K562 (cell line): ENCODE results near the gene PBX2. TPM values are rescaled to one million over a fixed set of nuclear protein-coding genes. Genes with fewer than 3 reads are reported as not detected.
A peak's percentile ranks its signal among the peaks of the same experiment; 100 is the strongest.

Source experiments
- CEBPB ChIP-seq: fragments of 450-650 bp; IDR thresholded peaks from 2 replicates; pipeline ENCODE4 v1.6.1; 2016; ENCODE audit warnings: missing genetic modification characterization, missing compliant biosample characterization
- E2F3 ChIP-seq: fragments of 250-450 bp; sonication (Bioruptor Pico); IDR thresholded peaks from 2 replicates; pipeline ENCODE4 v1.4.0; 2020; ENCODE audit warnings: mild to moderate bottlenecking
- FOXP4 ChIP-seq: sonication (generic); formaldehyde crosslinking; IDR thresholded peaks from 2 replicates; pipeline ENCODE4 v1.8.0; 2022; ENCODE audit warnings: mild to moderate bottlenecking, missing genetic modification reagents, borderline replicate concordance
- GATAD2B ChIP-seq: fragments of 450-650 bp; IDR thresholded peaks from 2 replicates; pipeline ENCODE4 v1.6.1; 2017; ENCODE audit warnings: mild to moderate bottlenecking, borderline replicate concordance
- HDAC1 ChIP-seq, 2 experiments: fragments of 450-650 bp; IDR thresholded peaks; 2 replicates each; pipeline ENCODE4 v1.6.1; 2016 to 2017; ENCODE audit warnings: inconsistent platforms in 1 of 2, mild to moderate bottlenecking in 1 of 2, moderate library complexity in 1 of 2
- HEY1 ChIP-seq: fragments of 250-450 bp; sonication (Bioruptor Pico); IDR thresholded peaks from 2 replicates; pipeline ENCODE4 v1.5.0; 2020; ENCODE audit warnings: mild to moderate bottlenecking, moderate library complexity, borderline replicate concordance
- HNRNPH1 ChIP-seq: fragments of 200-400 bp; formaldehyde crosslinking; optimal IDR thresholded peaks from 2 replicates; pipeline ENCODE3; 2017; ENCODE audit warnings: low read depth, mild to moderate bottlenecking, low read length, moderate library complexity
- HNRNPLL ChIP-seq: fragments of 200-400 bp; formaldehyde crosslinking; IDR thresholded peaks from 2 replicates; pipeline ENCODE4 v1.6.1; 2017; ENCODE audit warnings: low read length, low read depth, mild to moderate bottlenecking; ENCODE audit not compliant: poor library complexity, severe bottlenecking
- JUNB ChIP-seq: fragments of 450-650 bp; formaldehyde crosslinking; conservative IDR thresholded peaks from 2 replicates; pipeline ENCODE4 v1.4.0; 2020; ENCODE audit warnings: mild to moderate bottlenecking
- NFXL1 ChIP-seq: fragments of 450-650 bp; formaldehyde crosslinking; IDR thresholded peaks from 2 replicates; pipeline ENCODE4 v1.4.0; 2021; ENCODE audit warnings: mild to moderate bottlenecking
- NFYB ChIP-seq: IDR thresholded peaks from 2 replicates; pipeline ENCODE4 v1.6.1; 2011; ENCODE audit warnings: mild to moderate bottlenecking, moderate library complexity; ENCODE audit not compliant: insufficient read length; ENCODE audit errors: extremely low read depth
- NUFIP1 ChIP-seq: fragments of 450-650 bp; IDR thresholded peaks from 2 replicates; pipeline ENCODE4 v1.6.1; 2018; ENCODE audit not compliant: partially characterized antibody
- PML ChIP-seq: IDR thresholded peaks from 2 replicates; pipeline ENCODE4 v1.6.1; 2012; ENCODE audit warnings: low read length, inconsistent platforms
- RUNX1 ChIP-seq: sonication (generic); IDR thresholded peaks from 2 replicates; pipeline ENCODE4 v1.6.1; 2016; ENCODE audit warnings: antibody characterized with exemption, low read depth
- SMAD4 ChIP-seq: fragments of 250-450 bp; sonication (Bioruptor Pico); conservative IDR thresholded peaks from 2 replicates; pipeline ENCODE4 v1.8.0; 2021; ENCODE audit warnings: inconsistent platforms, mild to moderate bottlenecking, moderate library complexity
- ZC3H4 ChIP-seq: sonication (generic); formaldehyde crosslinking; IDR thresholded peaks from 2 replicates; pipeline ENCODE4 v1.9.0; 2021; ENCODE audit warnings: missing genetic modification reagents, borderline replicate concordance
- ZNF280B ChIP-seq: fragments of 250-450 bp; sonication (Bioruptor Pico); IDR thresholded peaks from 2 replicates; pipeline ENCODE4 v1.5.1; 2021; ENCODE audit warnings: mild to moderate bottlenecking
- ZNF384 ChIP-seq: IDR thresholded peaks from 2 replicates; pipeline ENCODE4 v1.6.1; 2012; ENCODE audit warnings: low read depth, low read length, improper control_type of control experiment
- ZNF717 ChIP-seq: fragments of 250-450 bp; sonication (Bioruptor Pico); IDR thresholded peaks from 2 replicates; pipeline ENCODE4 v1.5.0; 2021
- polyA plus RNA-seq, 8 experiments: library from polyadenylated mRNA; depleted of rRNA in 4 of 8; stranded (reverse) in 5 of 8; unstranded in 3 of 8; fragments of >200 nt; fragmentation: Nextera tagmentation in 2 of 8; fragmentation: Illumina TruSeq in 1 of 8; extraction: Ambion mirVana in 2 of 8; extraction: Trizol in 1 of 8; gene quantifications; 2 replicates each; pipeline versions ENCODE4 v1.2.1 to v1.2.3, GENCODE V29; 2011 to 2014; ENCODE audit warnings: inconsistent platforms in 1 of 8, missing spikeins in 1 of 8
- total RNA-seq, 7 experiments: library from RNA; depleted of rRNA in 6 of 7; stranded (reverse); fragments of >200 nt in 6 of 7; fragmentation: Illumina TruSeq in 2 of 7; extraction: Trizol in 2 of 7; gene quantifications; 2 replicates each; pipeline versions ENCODE4 v1.2.1 to v1.2.3, GENCODE V29; 2011 to 2021; ENCODE audit warnings: low replicate concordance in 1 of 7
- TF ChIP-seq, protein P1 (sequence below): fragments of 450-650 bp; IDR thresholded peaks from 2 replicates; pipeline ENCODE4 v1.6.1; 2018; ENCODE audit not compliant: partially characterized antibody
- TF ChIP-seq, protein P2 (sequence below): IDR thresholded peaks from 3 replicates; pipeline ENCODE4 v1.6.1; 2011; ENCODE audit warnings: borderline replicate concordance, mild to moderate bottlenecking; ENCODE audit not compliant: insufficient read length, insufficient read depth

PBX2 gene
- total and polyA plus RNA-seq, 9 of the 15 experiments (the other 6 are each of a cell fraction or from before 2014, with no cell fraction given): 1.9 to 134 (median 62.5) TPM

- TF ChIP-seq FOXP4 (CRISPR knock-in tag) (no peak), RUNX1 (no peak), NUFIP1 (no peak), SMAD4 (CRISPR knock-in tag) (no peak), HNRNPH1 (no peak), ZNF280B (no peak), HDAC1 (IDR thresholded peaks at IDR 0.05) (peak; percentile 66 to 68; a peak in 3 of 4 replicates), PML (no peak), GATAD2B (no peak), JUNB (CRISPR knock-in tag) (no peak; the same call in 1 of the 2 replicates), ZNF717 (CRISPR knock-in tag) (0 out of 2 replicates have a peak, but pooled peaks have one; percentile 41), HNRNPLL (no peak), NFXL1 (no peak), CEBPB (tag) (peak; percentile 81), NFYB (no peak), ZNF384 (no peak), E2F3 (CRISPR knock-in tag) (peak; percentile 25; the same call in 1 of the 2 replicates), ZC3H4 (CRISPR knock-in tag) (no peak), HEY1 (CRISPR knock-in tag) (no peak)
- TF ChIP-seq, protein P1, sequence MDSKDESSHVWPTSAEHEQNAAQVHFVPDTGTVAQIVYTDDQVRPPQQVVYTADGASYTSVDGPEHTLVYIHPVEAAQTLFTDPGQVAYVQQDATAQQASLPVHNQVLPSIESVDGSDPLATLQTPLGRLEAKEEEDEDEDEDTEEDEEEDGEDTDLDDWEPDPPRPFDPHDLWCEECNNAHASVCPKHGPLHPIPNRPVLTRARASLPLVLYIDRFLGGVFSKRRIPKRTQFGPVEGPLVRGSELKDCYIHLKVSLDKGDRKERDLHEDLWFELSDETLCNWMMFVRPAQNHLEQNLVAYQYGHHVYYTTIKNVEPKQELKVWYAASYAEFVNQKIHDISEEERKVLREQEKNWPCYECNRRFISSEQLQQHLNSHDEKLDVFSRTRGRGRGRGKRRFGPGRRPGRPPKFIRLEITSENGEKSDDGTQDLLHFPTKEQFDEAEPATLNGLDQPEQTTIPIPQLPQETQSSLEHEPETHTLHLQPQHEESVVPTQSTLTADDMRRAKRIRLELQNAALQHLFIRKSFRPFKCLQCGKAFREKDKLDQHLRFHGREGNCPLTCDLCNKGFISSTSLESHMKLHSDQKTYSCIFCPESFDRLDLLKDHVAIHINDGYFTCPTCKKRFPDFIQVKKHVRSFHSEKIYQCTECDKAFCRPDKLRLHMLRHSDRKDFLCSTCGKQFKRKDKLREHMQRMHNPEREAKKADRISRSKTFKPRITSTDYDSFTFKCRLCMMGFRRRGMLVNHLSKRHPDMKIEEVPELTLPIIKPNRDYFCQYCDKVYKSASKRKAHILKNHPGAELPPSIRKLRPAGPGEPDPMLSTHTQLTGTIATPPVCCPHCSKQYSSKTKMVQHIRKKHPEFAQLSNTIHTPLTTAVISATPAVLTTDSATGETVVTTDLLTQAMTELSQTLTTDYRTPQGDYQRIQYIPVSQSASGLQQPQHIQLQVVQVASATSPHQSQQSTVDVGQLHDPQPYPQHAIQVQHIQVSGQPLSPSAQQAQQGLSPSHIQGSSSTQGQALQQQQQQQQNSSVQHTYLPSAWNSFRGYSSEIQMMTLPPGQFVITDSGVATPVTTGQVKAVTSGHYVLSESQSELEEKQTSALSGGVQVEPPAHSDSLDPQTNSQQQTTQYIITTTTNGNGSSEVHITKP: peak; percentile 39
- TF ChIP-seq, protein P2, sequence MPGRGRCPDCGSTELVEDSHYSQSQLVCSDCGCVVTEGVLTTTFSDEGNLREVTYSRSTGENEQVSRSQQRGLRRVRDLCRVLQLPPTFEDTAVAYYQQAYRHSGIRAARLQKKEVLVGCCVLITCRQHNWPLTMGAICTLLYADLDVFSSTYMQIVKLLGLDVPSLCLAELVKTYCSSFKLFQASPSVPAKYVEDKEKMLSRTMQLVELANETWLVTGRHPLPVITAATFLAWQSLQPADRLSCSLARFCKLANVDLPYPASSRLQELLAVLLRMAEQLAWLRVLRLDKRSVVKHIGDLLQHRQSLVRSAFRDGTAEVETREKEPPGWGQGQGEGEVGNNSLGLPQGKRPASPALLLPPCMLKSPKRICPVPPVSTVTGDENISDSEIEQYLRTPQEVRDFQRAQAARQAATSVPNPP: no peak
Measured at GRCh38 chr6:32176476-32177182, 13.4 kb downstream of the PBX2 start (continued).
